Measurements from ENCODE around the gene HCAR1.
"Not testable (repeated sequence)": the region's sequence is repeated elsewhere in the genome, so short reads cannot be mapped to it uniquely, and the experiment has no call there.

- TF ChIP-seq GATA2, GATA3 (IDR thresholded peaks at IDR 0.05; ENCODE audit: low read depth, low read length): not testable (repeated sequence)
Measured at GRCh38 chr12:122702890-122703611, 27.6 kb downstream of the HCAR1 start, which contains the start of gene HCAR2.

Data from SH-SY5Y (cell line).